HG03442 (cell line): ENCODE results near the gene JMJD7.

Experiments used
- ATAC-seq: cut with Tn5 transposase; IDR thresholded peaks from one replicate; pipeline ENCODE4 v1.9.1; 2021; ENCODE audit warnings: mild to moderate bottlenecking, moderate library complexity; ENCODE audit not compliant: unreplicated experiment

JMJD7 gene

DNA sequence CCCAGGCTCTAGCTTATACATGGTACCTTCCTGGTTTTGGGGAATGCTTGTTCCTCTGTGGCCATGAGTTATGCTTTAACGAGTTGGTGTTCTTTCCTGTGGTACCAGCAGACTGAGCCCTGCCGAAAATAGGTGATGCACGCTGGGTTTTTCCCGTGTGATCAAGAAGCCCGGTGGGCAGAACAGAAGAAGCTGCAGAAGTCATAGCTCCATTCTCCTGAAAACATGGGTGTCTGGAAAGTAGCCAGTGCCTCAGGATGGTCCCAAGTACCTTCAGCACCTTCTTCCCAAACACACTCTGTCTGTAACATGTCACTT is 28.4 kb upstream of the JMJD7 start:
- ATAC-seq: no peak

DNA sequence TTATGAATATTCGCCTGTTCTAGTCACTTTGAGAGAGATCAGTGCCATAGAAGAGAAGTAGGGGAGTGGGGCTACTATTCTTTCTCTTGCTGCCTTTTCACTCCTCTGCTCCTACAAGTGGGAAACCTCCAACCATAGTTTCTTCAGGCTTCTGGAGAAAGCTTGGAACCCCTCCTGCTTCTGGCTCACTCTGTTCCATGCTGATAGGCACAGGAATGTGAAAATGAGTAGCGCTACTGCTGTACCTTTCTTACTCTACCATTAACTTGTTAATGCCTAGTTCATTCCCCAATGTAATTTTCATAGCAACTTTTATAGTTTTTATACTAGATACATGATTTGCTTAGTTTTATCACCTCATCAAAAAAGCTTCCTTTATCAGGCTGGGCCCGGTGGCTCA is 26.7 kb upstream of the JMJD7 start:
- ATAC-seq: no peak

GRCh38 chr15:41801850-41802455 is 25.9 kb upstream of the JMJD7 start:
- ATAC-seq: no peak

DNA sequence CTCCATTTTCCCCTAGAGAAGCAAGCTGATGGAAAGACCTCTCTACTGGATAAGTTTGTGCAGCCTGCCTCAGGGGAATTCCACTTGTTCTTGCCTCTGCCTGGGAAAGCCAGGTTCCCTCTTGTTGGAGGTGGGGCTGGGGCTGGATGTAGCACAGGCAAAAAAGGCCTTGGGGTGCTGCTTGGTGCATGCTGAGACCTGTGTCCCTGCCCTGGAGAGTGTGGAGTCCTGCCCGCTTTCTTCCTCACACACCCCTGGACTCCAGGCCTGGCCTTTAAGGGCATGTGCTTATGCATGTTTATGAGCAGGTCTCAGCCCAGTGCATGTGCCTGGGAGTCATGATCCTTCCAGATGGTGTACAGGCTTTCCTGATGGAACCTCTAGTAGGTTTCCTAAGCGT is 23.5 kb upstream of the JMJD7 start:
- no peak for ATAC-seq

- no peak for ATAC-seq
These were observed 22.8 kb upstream of the JMJD7 start for GRCh38 chr15:41804916-41805666.

DNA sequence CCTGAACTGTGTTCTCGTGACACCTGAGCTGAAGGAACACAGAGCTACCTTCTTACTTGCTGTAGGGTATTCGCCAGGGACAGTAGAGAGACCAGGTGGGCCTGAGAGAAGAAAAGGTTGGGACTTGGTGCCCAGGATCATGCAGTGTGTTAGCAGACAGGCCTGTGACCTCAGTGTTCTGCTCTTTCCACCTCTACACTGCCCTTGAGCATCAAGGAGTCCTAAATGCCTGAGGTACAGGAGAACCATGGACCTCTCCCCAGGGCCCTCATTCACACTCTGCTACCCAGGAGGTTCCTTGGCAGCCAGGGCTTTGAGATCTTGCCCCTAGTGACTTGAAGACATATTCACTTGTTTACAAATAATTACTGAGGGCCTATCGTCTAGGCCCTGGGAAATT is 22.2 kb upstream of the JMJD7 start:
- ATAC-seq: no peak

GRCh38 chr15:41806291-41807181 is 21.4 kb upstream of the JMJD7 start:
- ATAC-seq: no peak

DNA sequence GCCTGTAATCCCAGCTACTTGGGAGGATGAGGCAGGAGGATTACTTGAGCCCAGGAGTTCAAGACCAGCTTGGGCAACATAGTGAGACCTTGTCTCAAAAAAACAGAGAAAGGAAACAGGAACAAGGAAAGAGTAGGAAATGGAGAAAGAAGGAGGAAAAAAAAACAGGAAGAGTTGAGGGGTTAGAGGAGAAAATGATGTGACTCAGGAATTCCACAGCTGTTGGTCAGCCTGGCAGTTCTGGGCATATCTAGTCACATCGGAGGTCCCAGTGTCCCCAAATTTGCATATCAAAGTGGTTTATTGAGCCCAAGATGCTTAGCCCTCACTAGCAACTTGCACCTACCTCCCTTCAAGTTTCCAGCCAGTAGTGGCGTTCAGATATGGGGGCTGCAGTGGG is 18.8 kb upstream of the JMJD7 start:
- ATAC-seq: no peak

DNA sequence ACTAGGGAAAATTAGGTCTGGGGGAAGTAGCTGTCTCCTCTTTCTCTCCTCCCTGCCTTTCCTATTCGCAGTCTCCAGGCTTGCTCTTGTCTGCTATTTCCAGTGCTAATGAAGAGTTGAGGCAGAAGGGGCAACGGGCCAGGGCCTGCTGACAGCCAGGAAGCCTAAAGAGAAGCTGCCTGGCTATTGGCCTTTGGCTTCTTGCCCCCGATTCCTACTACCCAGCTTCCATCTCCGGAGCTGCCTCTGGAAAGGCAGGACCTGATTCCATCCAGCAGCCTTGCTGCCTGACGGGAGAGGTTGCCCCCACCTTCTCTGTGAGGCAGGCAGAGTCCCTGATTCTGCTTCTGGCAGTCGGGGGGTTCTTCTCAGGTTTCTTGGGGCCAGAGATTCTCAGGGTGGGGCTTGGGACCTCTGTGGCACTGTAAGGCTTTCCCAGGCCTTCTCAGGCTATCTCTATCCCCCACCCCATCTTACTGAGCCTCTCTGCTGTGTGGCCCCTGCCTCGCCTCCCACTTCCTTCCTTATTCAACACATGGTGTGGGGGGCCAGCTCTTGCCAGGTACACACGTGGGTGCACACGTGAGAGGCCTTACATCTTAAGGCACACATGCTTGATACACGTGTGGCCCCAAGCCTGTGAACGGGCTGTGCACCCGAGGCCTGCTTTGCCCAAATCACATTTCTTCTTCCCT is 18.2 kb upstream of the JMJD7 start:
- no peak for ATAC-seq

DNA sequence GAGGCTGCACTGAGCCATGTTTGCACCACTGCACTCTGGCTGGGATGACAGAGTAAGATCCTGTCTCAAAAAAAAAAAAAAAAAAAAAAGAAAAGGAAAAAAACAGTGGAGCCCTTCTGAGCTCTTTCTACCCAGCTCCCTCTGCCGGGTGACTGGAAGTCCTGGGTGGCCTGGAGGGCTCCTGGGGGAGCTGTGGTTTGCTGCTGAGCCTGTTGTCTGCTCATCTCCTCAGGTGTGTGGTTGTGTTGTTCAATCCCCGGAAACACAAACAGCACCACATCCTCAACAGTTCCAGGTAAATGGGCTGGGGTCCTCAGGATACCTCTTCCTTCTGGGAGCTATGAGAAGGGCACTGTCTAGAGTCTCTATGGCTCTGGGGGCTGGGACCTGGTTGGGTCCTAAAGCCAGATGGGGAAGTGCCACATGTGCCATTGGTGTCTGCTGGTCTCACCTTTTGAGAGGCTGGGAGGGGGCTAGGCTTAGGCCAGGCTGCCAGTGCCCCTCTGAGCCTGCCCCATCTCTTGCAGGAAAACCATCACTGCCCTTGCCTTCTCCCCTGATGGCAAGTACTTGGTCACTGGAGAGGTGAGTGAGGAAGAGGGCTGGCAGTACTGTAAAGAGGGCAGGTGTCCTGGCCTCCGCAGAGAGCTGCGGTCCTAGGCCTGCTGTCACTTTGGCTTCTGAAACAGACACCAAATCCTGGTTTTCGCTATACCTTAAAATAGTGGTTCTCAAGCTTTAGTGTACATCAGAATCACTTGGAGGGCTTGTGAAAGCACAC is 17.1 kb upstream of the JMJD7 start:
- no peak for ATAC-seq

DNA sequence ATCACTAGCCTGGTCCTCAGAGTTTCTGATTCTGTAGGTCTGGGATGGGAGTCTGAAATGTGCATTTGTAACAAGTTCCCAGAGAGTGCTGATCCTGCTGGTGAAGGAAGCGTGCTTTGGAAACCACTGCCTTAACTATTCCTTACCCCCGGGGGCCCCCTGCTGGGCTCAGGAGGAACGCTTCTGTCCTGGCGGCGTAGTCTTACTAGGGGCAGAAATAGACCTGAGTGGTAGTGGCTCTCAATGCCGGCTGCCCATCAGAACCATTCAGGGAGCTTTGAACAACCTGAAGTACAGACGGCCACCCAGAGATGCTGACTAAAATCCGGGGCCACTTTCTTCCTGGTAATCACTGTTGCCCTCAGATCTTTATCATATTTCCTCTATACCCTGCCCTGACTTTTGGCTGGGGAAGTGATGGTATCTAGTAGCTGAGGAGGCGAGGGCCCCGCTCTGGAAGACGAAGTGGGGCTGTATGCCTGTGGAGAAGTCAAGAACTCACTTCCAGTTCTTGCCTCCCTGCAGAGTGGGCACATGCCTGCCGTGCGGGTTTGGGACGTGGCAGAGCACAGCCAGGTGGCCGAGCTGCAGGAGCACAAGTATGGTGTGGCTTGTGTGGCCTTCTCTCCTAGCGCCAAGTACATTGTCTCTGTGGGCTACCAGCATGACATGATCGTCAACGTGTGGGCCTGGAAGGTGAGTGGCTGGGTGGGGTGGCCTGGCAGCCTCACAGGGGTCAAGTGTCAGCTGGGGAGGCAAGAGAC is 16.3 kb upstream of the JMJD7 start:
- ATAC-seq: no peak

DNA sequence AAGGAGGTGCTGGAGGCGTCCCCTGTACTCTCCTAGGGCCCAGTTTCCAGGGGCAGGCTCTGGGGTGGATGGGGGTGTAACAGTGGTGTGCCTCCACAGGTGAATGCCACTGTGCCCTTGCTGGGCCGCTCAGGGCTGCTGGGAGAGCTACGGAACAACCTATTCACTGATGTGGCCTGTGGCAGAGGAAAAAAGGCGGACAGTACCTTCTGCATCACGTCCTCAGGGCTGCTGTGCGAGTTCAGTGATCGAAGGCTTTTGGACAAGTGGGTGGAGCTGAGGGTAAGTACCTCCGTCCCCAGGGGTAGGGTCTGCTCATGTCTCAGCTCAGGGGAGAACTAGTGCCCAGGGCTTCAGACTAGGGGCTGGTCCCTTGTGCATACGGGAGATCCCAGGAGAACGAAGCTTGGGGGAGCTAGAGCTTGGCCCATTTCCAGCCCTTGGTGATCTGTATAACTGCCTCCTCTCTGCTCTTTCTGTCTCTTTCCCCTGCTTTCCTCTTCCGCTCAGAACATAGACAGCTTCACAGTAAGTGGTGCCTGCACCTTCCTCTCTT is 15.0 kb upstream of the JMJD7 start:
- ATAC-seq: no peak

- ATAC-seq: no peak
These were observed 14.5 kb upstream of the JMJD7 start for GRCh38 chr15:41813426-41813825.

DNA sequence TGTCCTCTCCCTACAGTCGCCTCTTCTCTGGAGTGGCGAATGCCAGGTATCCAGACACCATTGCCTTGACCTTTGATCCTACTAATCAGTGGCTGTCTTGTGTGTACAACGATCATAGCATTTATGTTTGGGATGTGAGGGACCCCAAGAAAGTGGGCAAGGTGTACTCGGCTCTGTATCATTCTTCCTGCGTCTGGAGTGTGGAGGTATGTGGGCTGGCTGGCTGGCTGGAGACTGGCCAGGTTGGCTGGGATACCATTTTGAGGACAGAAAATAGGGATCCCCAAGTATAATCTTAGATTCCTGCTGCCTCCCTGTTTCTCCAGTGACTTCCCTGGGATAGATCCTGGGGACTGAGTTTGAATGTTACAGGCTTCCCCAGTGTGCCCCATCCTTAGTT is 13.4 kb upstream of the JMJD7 start:
- ATAC-seq: no peak

- ATAC-seq: no peak
These were observed 11.1 kb upstream of the JMJD7 start for GRCh38 chr15:41816788-41817187.

DNA sequence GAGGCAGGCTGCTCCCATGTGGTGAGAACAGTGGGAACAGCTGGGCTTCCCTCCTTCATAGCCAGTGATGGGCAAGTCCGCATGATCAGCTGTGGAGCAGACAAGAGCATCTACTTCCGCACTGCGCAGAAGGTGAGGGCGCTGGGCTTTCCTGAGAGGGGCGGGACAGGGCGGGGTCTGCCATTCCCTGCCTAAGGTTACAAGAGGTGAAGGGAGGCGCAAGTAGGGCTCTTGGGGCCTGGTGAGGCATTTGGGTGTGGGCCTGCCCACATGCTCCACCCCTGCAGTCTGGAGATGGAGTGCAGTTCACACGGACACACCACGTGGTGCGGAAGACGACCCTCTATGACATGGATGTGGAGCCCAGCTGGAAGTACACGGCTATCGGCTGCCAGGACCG is 10.6 kb upstream of the JMJD7 start:
- ATAC-seq: no peak

GRCh38 chr15:41817781-41818180 is 10.1 kb upstream of the JMJD7 start:
- ATAC-seq: no peak

GRCh38 chr15:41819455-41820050 is 8.3 kb upstream of the JMJD7 start:
- no peak for ATAC-seq

DNA sequence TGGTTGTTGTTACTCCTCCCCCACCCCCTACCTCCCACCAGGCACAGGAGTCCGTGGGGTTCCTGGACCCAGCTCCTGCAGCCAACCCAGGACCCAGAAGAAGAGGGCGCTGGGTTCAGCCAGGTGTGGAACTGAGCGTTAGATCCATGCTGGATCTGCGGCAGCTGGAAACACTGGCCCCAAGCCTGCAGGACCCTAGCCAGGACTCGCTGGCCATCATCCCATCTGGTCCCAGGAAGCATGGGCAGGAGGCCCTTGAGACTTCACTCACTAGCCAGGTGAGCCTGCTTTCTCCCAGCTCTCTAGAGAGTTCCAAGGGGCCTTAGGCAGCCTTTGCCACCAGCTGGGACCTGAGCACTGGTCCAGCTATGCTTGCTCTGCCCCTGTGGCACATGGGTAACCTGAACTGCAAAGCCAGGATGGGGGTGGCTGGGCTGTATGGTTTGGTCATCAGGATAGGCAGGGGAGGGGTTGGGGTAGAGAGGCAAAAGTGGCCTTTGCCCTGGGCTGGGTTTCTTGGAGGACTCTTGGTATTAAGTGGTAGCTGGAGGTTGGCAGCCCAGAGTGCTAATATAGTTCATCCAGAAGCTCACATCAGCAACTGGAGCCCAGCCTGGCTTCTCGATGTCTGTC is 7.0 kb upstream of the JMJD7 start:
- no peak for ATAC-seq
